Epithelial cell of esophagus (primary cell): Measurements from ENCODE around the gene OSBPL8.

Experiments
- DNase-seq: peaks from one replicate; pipeline ENCODE4 v3.0.0; 2010; ENCODE audit warnings: low read depth
- H3K4me3 ChIP-seq: 2 replicates; pipeline ENCODE4 v1.5.1; 2011; ENCODE audit warnings: mild to moderate bottlenecking, low read length, control low read depth
- TF ChIP-seq, protein P1 (sequence below): IDR thresholded peaks from 2 replicates; pipeline ENCODE4 v1.5.1; 2011; ENCODE audit warnings: low read depth, mild to moderate bottlenecking, low read length, control low read depth, inconsistent platforms; ENCODE audit not compliant: insufficient read depth; ENCODE audit errors: missing control alignments

OSBPL8 gene

DNA sequence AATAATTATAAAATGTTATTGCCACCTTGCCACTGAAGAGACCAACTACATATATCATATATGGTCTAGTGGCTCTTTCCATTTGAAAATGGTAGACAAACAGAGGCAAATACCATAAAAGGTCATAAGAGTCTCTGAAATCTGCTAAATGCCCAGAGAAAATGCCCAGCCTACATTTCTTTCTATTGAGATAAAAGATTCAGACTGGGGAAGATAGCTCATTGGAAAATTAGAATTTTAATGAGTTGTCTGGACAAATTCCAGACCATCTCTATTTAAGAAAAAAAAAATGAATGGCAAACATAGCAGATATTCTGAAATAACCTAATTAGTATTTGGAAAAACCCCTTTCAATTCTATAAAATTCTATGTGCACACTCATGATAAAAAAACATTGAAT, 131.5 kb downstream of the OSBPL8 start:
- TF ChIP-seq, protein P1, sequence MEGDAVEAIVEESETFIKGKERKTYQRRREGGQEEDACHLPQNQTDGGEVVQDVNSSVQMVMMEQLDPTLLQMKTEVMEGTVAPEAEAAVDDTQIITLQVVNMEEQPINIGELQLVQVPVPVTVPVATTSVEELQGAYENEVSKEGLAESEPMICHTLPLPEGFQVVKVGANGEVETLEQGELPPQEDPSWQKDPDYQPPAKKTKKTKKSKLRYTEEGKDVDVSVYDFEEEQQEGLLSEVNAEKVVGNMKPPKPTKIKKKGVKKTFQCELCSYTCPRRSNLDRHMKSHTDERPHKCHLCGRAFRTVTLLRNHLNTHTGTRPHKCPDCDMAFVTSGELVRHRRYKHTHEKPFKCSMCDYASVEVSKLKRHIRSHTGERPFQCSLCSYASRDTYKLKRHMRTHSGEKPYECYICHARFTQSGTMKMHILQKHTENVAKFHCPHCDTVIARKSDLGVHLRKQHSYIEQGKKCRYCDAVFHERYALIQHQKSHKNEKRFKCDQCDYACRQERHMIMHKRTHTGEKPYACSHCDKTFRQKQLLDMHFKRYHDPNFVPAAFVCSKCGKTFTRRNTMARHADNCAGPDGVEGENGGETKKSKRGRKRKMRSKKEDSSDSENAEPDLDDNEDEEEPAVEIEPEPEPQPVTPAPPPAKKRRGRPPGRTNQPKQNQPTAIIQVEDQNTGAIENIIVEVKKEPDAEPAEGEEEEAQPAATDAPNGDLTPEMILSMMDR = no peak

GRCh38 chr12:76426160-76426559, 133.4 kb downstream of the OSBPL8 start:
- no peak overlapping the region for H3K4me3 ChIP-seq
- DNase-seq = no peak
- TF ChIP-seq, protein P1 = no peak

More for the DNA sequence above, 131.5 kb downstream of the OSBPL8 start:
- H3K4me3 ChIP-seq = no peak overlapping the region
- DNase-seq = no peak

- TF ChIP-seq, protein P1 = no peak
- DNase-seq = no peak
- H3K4me3 ChIP-seq = no peak overlapping the region
Observed at GRCh38 chr12:76424941-76425340, 134.6 kb downstream of the OSBPL8 start.

DNA sequence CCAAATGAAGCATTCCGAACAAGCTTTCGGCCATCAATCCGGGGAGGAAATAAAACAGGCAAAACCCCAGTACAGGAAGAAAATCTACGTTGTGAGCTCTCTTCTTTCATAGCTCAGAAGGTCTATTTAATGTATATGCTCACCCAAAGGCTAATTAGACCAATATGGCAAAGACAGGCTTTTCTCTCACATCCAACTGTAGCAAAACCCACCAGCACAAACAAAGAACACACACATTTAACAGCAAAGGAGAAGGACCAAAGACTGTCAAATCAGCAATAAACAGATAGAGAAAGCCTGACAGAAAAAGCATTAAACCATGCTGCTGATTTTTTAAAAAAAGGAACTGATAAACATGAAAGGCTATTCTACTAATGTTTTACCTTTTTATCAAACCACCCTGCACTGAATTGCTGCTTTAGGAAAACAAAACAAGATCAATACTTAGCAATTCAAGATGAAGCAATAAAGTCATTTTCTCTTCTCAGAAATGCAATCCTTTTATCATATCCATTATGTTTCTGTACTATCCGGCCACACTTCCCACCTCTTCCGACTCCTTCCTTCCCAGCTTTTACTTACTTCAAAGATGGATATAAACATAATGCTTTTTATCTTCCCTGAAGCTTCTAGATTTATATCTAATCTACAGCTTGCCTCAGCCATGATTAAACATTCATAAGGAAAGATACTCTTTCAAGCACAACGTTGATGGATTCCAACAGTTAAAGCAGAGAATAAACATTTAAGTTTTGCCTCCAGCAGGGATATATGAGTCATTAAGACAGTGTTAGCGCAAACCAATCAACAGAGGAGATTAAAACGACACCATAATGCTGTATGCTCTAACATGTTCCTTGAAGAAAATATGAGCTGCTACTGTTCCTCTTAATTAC, 136.8 kb downstream of the OSBPL8 start:
- H3K4me3 ChIP-seq = no peak overlapping the region
- TF ChIP-seq, protein P1 = no peak
- DNase-seq = peak; percentile 45

DNA sequence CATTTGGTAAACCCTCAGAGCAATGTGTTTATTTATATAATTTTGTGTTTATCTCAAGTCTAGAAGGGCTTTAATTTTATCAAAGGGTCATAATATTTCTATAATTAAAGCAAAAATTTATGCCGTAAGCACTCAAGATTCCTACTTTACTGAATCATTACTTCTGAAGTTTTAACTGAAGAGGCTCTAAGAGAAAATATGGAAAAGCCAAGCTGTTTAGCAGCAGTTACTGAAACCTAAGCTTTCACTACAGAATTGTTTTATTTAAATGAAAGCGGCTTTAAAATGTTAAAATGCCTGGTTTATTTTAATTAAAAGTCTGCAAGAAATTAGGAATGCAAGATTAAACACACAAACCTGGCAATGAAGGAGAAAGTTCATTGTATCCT, 137.4 kb downstream of the OSBPL8 start:
- H3K4me3 ChIP-seq = no peak overlapping the region
- no peak for DNase-seq
- TF ChIP-seq, protein P1 = no peak

DNA sequence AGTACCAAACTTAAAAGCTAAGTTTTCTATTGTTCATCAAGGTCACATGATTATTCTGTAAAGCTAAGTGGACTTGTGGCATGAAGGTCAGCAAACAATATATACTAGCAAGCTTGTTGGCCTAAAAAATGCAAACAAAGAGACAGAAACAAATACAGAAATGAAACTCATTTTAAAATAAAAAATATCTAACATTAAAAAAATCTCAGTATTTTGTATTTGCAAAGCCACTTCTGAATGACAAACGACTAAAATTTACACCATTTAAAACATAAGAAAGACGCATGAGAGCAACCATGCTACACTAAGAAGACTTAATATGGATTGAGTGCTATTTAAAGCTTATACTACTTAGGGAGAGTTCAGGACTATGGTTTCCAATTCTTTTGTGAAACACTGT, 138.5 kb downstream of the OSBPL8 start:
- DNase-seq = no peak
- TF ChIP-seq, protein P1 = no peak
- H3K4me3 ChIP-seq = no peak overlapping the region

- TF ChIP-seq, protein P1 = no peak
- DNase-seq = no peak
- H3K4me3 ChIP-seq = no peak overlapping the region
Observed at GRCh38 chr12:76420222-76420621, 139.3 kb downstream of the OSBPL8 start.
